B cell (primary cell): ENCODE measurements around the gene POU6F1. TPM values are rescaled to one million over a fixed set of nuclear protein-coding genes. Genes with fewer than 3 reads are reported as not detected.

Source experiments
- ATAC-seq: fragments of 200-7000 bp; cut with Tn5 transposase; one replicate; pipeline ENCODE4 v1.10.0; 2021; ENCODE audit warnings: low read depth, mild to moderate bottlenecking, moderate number of reproducible peaks, moderate library complexity
- CTCF ChIA-PET: fragments of 350-600 bp; sonication (Branson Sonifier 250); formaldehyde crosslinking; loops from one replicate; lab custom pipeline; 2021; ENCODE audit warnings: antibody characterized with exemption, inconsistent platforms; lab: Charles Lee
- POLR2A ChIA-PET: fragments of 350-600 bp; sonication (Branson Sonifier 250); formaldehyde crosslinking; loops from one replicate; lab custom pipeline; 2021; ENCODE audit warnings: antibody characterized with exemption; lab: Charles Lee
- DNase-seq: peaks from one replicate; pipeline ENCODE4 v3.0.0; 2013
- H2AFZ ChIP-seq: 2 replicates; pipeline ENCODE4 v1.6.1; 2012; ENCODE audit warnings: mild to moderate bottlenecking, low read depth, low read length; ENCODE audit not compliant: insufficient read depth, poor library complexity, severe bottlenecking
- H3K27ac ChIP-seq, 2 donors: 1 replicate in 1 of 2; 2 replicates in 1 of 2; pipeline ENCODE4 v1.5.1; 2012 to 2013; ENCODE audit warnings: low read length in 2 of 2, mild to moderate bottlenecking in 2 of 2, moderate library complexity in 1 of 2
- H3K27me3 ChIP-seq, 4 experiments: fragments of 200-600 bp in 1 of 4; sonication (generic) in 1 of 4; replicated peaks in 1 of 4; 1 replicate in 2 of 4; 2 replicates in 2 of 4; pipeline versions ENCODE4 v1.6.1 to v1.7.0; 2013 to 2016; ENCODE audit warnings: low read length in 3 of 4, mild to moderate bottlenecking in 2 of 4, mixed read lengths in 1 of 4, moderate library complexity in 1 of 4; ENCODE audit not compliant: insufficient read depth in 4 of 4, control insufficient read depth in 3 of 4; ENCODE audit errors: control extremely low read depth in 1 of 4
- H3K36me3 ChIP-seq, 2 experiments: replicated peaks in 1 of 2; 1 replicate in 1 of 2; 2 replicates in 1 of 2; pipeline versions ENCODE4 v1.6.1 to v1.7.1; 2013; ENCODE audit warnings: low read length in 1 of 2; ENCODE audit not compliant: insufficient read depth in 2 of 2, control insufficient read depth in 1 of 2; ENCODE audit errors: control extremely low read depth in 1 of 2, extremely low read depth in 1 of 2
- H3K4me1 ChIP-seq, 2 donors: fragments of 200-600 bp in 1 of 2; sonication (generic) in 1 of 2; 1 replicate in 1 of 2; 2 replicates in 1 of 2; pipeline versions ENCODE4 v1.5.1 to v1.6.1; 2013 to 2017; ENCODE audit warnings: low read length in 2 of 2; ENCODE audit not compliant: control insufficient read depth in 2 of 2, insufficient read depth in 2 of 2
- H3K4me2 ChIP-seq: replicated peaks from 2 replicates; pipeline ENCODE3; 2012; ENCODE audit warnings: mild to moderate bottlenecking, low read depth, low read length; ENCODE audit not compliant: poor library complexity, severe bottlenecking
- H3K4me3 ChIP-seq, 5 experiments: fragments of 200-600 bp in 1 of 5; sonication (generic) in 1 of 5; 1 replicate in 3 of 5; 2 replicates in 2 of 5; pipeline versions ENCODE4 v1.5.1 to v1.7.0; 2011 to 2016; ENCODE audit warnings: low read length in 4 of 5, mild to moderate bottlenecking in 4 of 5, low read depth in 2 of 5, control low read depth in 1 of 5, moderate library complexity in 1 of 5; ENCODE audit not compliant: insufficient read depth in 1 of 5; ENCODE audit errors: control extremely low read depth in 1 of 5, extremely low read depth in 1 of 5
- H3K79me2 ChIP-seq: fragments of 200-600 bp; sonication (generic); one replicate; pipeline ENCODE4 v1.6.0; 2016; ENCODE audit warnings: low read length; ENCODE audit not compliant: control insufficient read depth, insufficient read depth
- H3K9ac ChIP-seq: fragments of 200-600 bp; sonication (generic); 2 replicates; pipeline ENCODE4 v1.6.1; 2017; ENCODE audit warnings: mild to moderate bottlenecking, low read length, moderate library complexity
- H3K9me3 ChIP-seq, 3 donors: one replicate each; pipeline versions ENCODE4 v1.6.1 to v1.7.1; 2013; ENCODE audit warnings: low read length in 2 of 3; ENCODE audit not compliant: control insufficient read depth in 2 of 3, insufficient read depth in 1 of 3; ENCODE audit errors: control extremely low read depth in 1 of 3
- H4K20me1 ChIP-seq: 2 replicates; pipeline ENCODE4 v1.6.0; 2012; ENCODE audit warnings: mild to moderate bottlenecking, low read length; ENCODE audit not compliant: insufficient read depth, control insufficient read depth, poor library complexity, severe bottlenecking
- H3K27ac Mint-ChIP-seq: one replicate; pipeline ENCODE4 v1.8.0; 2021; ENCODE audit warnings: mixed read lengths
- H3K27me3 Mint-ChIP-seq: one replicate; pipeline ENCODE4 v1.8.0; 2021; ENCODE audit warnings: mixed read lengths
- H3K4me1 Mint-ChIP-seq: one replicate; pipeline ENCODE4 v1.8.0; 2021; ENCODE audit warnings: mixed read lengths
- H3K4me3 Mint-ChIP-seq: one replicate; pipeline ENCODE4 v1.8.0; 2021; ENCODE audit warnings: mixed read lengths
- H3K9me3 Mint-ChIP-seq: one replicate; pipeline ENCODE4 v1.8.0; 2022; ENCODE audit warnings: mixed read lengths; ENCODE audit not compliant: insufficient read depth
- EZH2 ChIP-seq: IDR thresholded peaks from 2 replicates; pipeline ENCODE4 v1.6.1; 2012; ENCODE audit warnings: borderline replicate concordance, low read depth, mild to moderate bottlenecking, moderate library complexity, low read length; ENCODE audit not compliant: insufficient read depth, poor library complexity, severe bottlenecking
- WGBS: methylation state at CpG from one replicate; pipeline ENCODE4 v1.1.5; 2013; ENCODE audit warnings: missing lambda C conversion rate; ENCODE audit not compliant: insufficient coverage; 5-methylcytosine and 5-hydroxymethylcytosine counted together
- intact Hi-C: fragments of 100-400 bp; cut with micrococcal nuclease; formaldehyde crosslinking; loops from one replicate; pipeline ENCODE4 v1.10.0; 2022
- polyA plus RNA-seq: library from polyadenylated mRNA; depleted of rRNA; stranded (reverse); fragments of >200 nt; gene quantifications from 2 replicates; pipeline ENCODE4 v1.2.3, GENCODE V29; 2012
- total RNA-seq, 2 donors: library from RNA; stranded (reverse); fragments of 120-200 nt in 1 of 2; gene quantifications; 1 replicate in 1 of 2; 2 replicates in 1 of 2; pipeline versions ENCODE4 v1.2.3 to v1.2.4, GENCODE V29; 2013 to 2022
- TF ChIP-seq, protein P1 (sequence below): fragments of 200-600 bp; IDR thresholded peaks from one replicate; pipeline ENCODE4 v1.8.0; 2022; ENCODE audit warnings: antibody characterized with exemption, mild to moderate bottlenecking

POU6F1 gene
- total and polyA plus RNA-seq, 2 donors (not counting 1 experiment from before 2014, with no cell fraction given): 27.7 to 62.6 TPM

DNA sequence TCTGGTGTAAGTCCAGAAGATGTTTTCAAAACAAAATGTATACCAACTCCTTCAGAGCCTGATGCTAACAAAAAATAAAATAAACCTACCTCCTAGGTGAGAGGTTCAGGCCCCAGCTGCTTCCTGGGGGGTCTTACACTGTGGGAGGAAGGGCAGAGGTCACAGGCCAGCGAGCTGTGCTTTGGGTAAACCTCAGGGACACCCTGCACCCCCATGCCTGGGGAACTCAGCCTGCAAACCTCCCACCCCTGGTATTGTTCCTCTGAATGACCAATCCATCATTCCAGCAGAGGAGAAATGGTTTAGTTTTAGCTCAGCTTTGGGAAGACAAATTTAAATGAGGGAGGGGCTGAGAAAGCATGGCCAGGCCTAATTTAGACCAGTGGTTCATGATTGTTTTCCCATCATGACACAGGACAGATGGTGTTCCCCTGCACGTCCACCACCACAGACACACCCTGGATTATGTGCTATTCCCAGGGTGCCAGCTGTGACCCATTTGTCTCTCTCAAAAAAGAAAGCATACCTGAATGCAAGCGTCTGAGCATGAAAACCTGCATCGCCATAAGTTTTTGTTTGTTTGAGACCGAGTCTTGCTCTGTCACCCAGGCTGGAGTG lies 30.4 kb downstream of the POU6F1 start:
- no peaks in the 10 kb centered on the region for H3K27me3 ChIP-seq
- CTCF ChIA-PET: no interaction called here
- no peak overlapping the region for H3K4me3 ChIP-seq
- Mint-ChIP-seq H3K4me3 (peak overlapping the region; percentile 26), H3K27me3 (no peaks in the 10 kb centered on the region), H3K27ac (no peak overlapping the region), H3K4me1 (peaks cover 28% of the 10 kb centered on the region), H3K9me3 (no peaks in the 10 kb centered on the region)
- H3K9ac ChIP-seq: no peak overlapping the region
- intact Hi-C loops: no loop called here
- H3K9me3 ChIP-seq: no peaks in the 10 kb centered on the region
- peaks cover 0 to 16% of the 10 kb centered on the region in 2 experiments for H3K36me3 ChIP-seq
- H3K79me2 ChIP-seq: no peaks in the 10 kb centered on the region
- no peak overlapping the region for H3K27ac ChIP-seq
- H2AFZ ChIP-seq: no peak overlapping the region
- DNase-seq (no peak), ATAC-seq (no peak)
- H3K4me2 ChIP-seq: peak overlapping the region; percentile 37
- POLR2A ChIA-PET: interaction anchor here (0.6 to 1.3 kb wide), 3 partner anchors 17 to 136 kb away, joined by 3 to 8 read pairs (median 3); partner anchors contain the start of genes BIN2 and DAZAP2
- TF ChIP-seq, protein P1, sequence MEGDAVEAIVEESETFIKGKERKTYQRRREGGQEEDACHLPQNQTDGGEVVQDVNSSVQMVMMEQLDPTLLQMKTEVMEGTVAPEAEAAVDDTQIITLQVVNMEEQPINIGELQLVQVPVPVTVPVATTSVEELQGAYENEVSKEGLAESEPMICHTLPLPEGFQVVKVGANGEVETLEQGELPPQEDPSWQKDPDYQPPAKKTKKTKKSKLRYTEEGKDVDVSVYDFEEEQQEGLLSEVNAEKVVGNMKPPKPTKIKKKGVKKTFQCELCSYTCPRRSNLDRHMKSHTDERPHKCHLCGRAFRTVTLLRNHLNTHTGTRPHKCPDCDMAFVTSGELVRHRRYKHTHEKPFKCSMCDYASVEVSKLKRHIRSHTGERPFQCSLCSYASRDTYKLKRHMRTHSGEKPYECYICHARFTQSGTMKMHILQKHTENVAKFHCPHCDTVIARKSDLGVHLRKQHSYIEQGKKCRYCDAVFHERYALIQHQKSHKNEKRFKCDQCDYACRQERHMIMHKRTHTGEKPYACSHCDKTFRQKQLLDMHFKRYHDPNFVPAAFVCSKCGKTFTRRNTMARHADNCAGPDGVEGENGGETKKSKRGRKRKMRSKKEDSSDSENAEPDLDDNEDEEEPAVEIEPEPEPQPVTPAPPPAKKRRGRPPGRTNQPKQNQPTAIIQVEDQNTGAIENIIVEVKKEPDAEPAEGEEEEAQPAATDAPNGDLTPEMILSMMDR: no peak
- no peak for TF ChIP-seq EZH2
- 40% methylated on average over 1 of the region's 5 CpGs for WGBS
- no peaks in the 10 kb centered on the region for H4K20me1 ChIP-seq
- peaks cover 25 to 32% of the 10 kb centered on the region in 2 donors for H3K4me1 ChIP-seq

DNA sequence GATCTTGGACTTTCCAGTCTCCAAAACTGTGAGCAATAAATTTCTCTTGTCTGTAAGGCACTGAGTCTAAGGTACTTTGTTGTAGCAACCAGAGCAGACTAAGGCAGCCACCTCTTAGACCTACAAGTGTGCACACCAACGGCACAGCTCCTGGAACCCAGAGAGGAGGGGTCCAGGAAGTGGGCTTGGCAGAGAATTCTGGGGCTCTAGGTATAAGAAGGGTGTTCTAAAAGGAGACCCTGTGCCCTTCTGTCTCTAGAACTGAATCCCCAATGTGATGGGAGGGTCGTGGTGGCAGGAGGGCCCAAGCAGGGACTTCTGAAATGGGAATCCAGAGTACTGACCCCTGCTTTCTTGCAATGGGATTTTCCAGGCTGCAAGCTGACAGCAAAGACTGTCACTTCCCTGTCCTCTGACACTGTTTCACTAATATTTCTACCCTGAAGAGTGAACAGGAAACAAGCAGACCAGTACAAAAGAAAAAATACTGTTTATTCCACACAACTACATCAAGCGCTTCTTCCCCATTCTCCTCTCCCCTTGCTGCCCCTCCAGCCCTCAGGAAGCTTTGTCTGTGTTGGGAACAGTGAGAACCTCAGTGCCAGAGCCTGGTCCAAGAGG lies 31.3 kb downstream of the POU6F1 start:
- Histone ChIP-seq H3K4me3 (no peak overlapping the region), H4K20me1 (no peaks in the 10 kb centered on the region), H3K79me2 (no peaks in the 10 kb centered on the region), H3K27me3 (no peaks in the 10 kb centered on the region), H3K27ac (no peak overlapping the region), H3K9ac (no peak overlapping the region), H3K4me1 (peaks cover 25 to 32% of the 10 kb centered on the region in 2 donors), H3K9me3 (no peaks in the 10 kb centered on the region), H3K36me3 (peaks cover 0 to 12% of the 10 kb centered on the region in 2 experiments), H2AFZ (no peak overlapping the region), H3K4me2 (peak overlapping the region; percentile 37)
- no peak for ATAC-seq
- ChIA-PET CTCF (no interaction called here), POLR2A (no interaction called here)
- WGBS: no CpG with 5 or more reads among the region's 3 CpGs
- H3K27me3 Mint-ChIP-seq: no peaks in the 10 kb centered on the region
- H3K27ac Mint-ChIP-seq: no peak overlapping the region
- TF ChIP-seq, protein P1: no peak
- TF ChIP-seq EZH2: no peak
- no peak overlapping the region for H3K4me3 Mint-ChIP-seq
- intact Hi-C loops: no loop called here
- no peak for DNase-seq
- H3K4me1 Mint-ChIP-seq: peaks cover 28% of the 10 kb centered on the region
- H3K9me3 Mint-ChIP-seq: no peaks in the 10 kb centered on the region
